BLaER1 (cell line): ENCODE results near the gene SH3YL1.

ENCODE experiments used
- H3K27ac ChIP-seq: shearing (Covaris generic); formaldehyde crosslinking; 2 replicates; pipeline ENCODE4 v1.8.1; 2022
- H3K27me3 ChIP-seq: shearing (Covaris generic); formaldehyde crosslinking; 2 replicates; pipeline ENCODE4 v1.8.1; 2022
- H3K36me3 ChIP-seq: shearing (Covaris generic); formaldehyde crosslinking; 2 replicates; pipeline ENCODE4 v1.8.1; 2022
- H3K4me1 ChIP-seq: shearing (Covaris generic); formaldehyde crosslinking; 2 replicates; pipeline ENCODE4 v1.8.1; 2022
- H3K4me2 ChIP-seq: shearing (Covaris generic); formaldehyde crosslinking; 2 replicates; pipeline ENCODE4 v1.8.1; 2022
- H3K4me3 ChIP-seq: shearing (Covaris generic); formaldehyde crosslinking; 2 replicates; pipeline ENCODE4 v1.8.1; 2022
- H3K9ac ChIP-seq: shearing (Covaris generic); formaldehyde crosslinking; 2 replicates; pipeline ENCODE4 v1.8.1; 2022
- H3K9me3 ChIP-seq: shearing (Covaris generic); formaldehyde crosslinking; 2 replicates; pipeline ENCODE4 v1.8.1; 2022
- H4K20me1 ChIP-seq: shearing (Covaris generic); formaldehyde crosslinking; 2 replicates; pipeline ENCODE4 v1.8.1; 2022
- Cebpa-rat ChIP-seq: shearing (Covaris generic); IDR thresholded peaks from 2 replicates; pipeline ENCODE4 v1.8.1; 2022

Gene SH3YL1

GRCh38 chr2:209470-209869 is 54.4 kb downstream of the SH3YL1 start:
- Histone ChIP-seq H3K4me1 (no peaks in the 10 kb centered on the region), H3K27ac (no peak overlapping the region), H3K36me3 (no peaks in the 10 kb centered on the region), H3K9ac (no peak overlapping the region), H3K4me2 (no peak overlapping the region), H3K4me3 (no peak overlapping the region), H4K20me1 (no peaks in the 10 kb centered on the region), H3K27me3 (no peaks in the 10 kb centered on the region), H3K9me3 (peaks cover 36% of the 10 kb centered on the region)
- TF ChIP-seq Cebpa-rat, result no peak

GRCh38 chr2:208335-208734 is 55.5 kb downstream of the SH3YL1 start:
- no peak for TF ChIP-seq Cebpa-rat
- peaks cover 25% of the 10 kb centered on the region for H3K9me3 ChIP-seq
- H4K20me1 ChIP-seq, result no peaks in the 10 kb centered on the region

GRCh38 chr2:203984-204383 is 59.8 kb downstream of the SH3YL1 start:
- Histone ChIP-seq H3K9me3 (peaks cover 8% of the 10 kb centered on the region; the same call in 1 of the 2 replicates), H3K9ac (no peak overlapping the region), H3K27ac (no peak overlapping the region), H3K36me3 (no peaks in the 10 kb centered on the region), H3K27me3 (no peaks in the 10 kb centered on the region), H4K20me1 (no peaks in the 10 kb centered on the region), H3K4me3 (no peak overlapping the region), H3K4me2 (no peak overlapping the region), H3K4me1 (no peaks in the 10 kb centered on the region)
- no peak for TF ChIP-seq Cebpa-rat

More at GRCh38 chr2:208335-208734, 55.5 kb downstream of the SH3YL1 start:
- Histone ChIP-seq H3K4me2 (no peak overlapping the region), H3K36me3 (no peaks in the 10 kb centered on the region), H3K4me1 (no peaks in the 10 kb centered on the region), H3K27me3 (no peaks in the 10 kb centered on the region), H3K27ac (no peak overlapping the region), H3K4me3 (no peak overlapping the region), H3K9ac (no peak overlapping the region)

- no peaks in the 10 kb centered on the region for H3K36me3 ChIP-seq
- H3K4me3 ChIP-seq, result no peak overlapping the region
- no peaks in the 10 kb centered on the region for H3K27me3 ChIP-seq
These were observed 60.4 kb downstream of the SH3YL1 start for GRCh38 chr2:203401-203800.

GRCh38 chr2:202945-203344 is 60.9 kb downstream of the SH3YL1 start:
- no peak overlapping the region for H3K9ac ChIP-seq
- H3K36me3 ChIP-seq, result no peaks in the 10 kb centered on the region
- H3K4me1 ChIP-seq, result no peaks in the 10 kb centered on the region
- no peaks in the 10 kb centered on the region for H3K27me3 ChIP-seq
- H3K9me3 ChIP-seq, result peaks cover 8% of the 10 kb centered on the region; the same call in 1 of the 2 replicates
- no peak overlapping the region for H3K4me3 ChIP-seq
- no peaks in the 10 kb centered on the region for H4K20me1 ChIP-seq
- no peak overlapping the region for H3K27ac ChIP-seq
- TF ChIP-seq Cebpa-rat, result no peak
- H3K4me2 ChIP-seq, result no peak overlapping the region

More at GRCh38 chr2:203401-203800, 60.4 kb downstream of the SH3YL1 start:
- Histone ChIP-seq H3K4me1 (no peaks in the 10 kb centered on the region), H3K4me2 (no peak overlapping the region), H3K9ac (no peak overlapping the region), H3K27ac (no peak overlapping the region), H3K9me3 (peaks cover 8% of the 10 kb centered on the region; the same call in 1 of the 2 replicates), H4K20me1 (no peaks in the 10 kb centered on the region)
- no peak for TF ChIP-seq Cebpa-rat

- H3K4me2 ChIP-seq, result no peak overlapping the region
These were observed 62.0 kb downstream of the SH3YL1 start for GRCh38 chr2:201648-202433.

GRCh38 chr2:199041-199966 is 64.5 kb downstream of the SH3YL1 start:
- H3K36me3 ChIP-seq, result no peaks in the 10 kb centered on the region
- no peaks in the 10 kb centered on the region for H3K27me3 ChIP-seq
- no peak overlapping the region for H3K4me3 ChIP-seq
- H3K9me3 ChIP-seq, result no peaks in the 10 kb centered on the region
- no peak overlapping the region for H3K9ac ChIP-seq
- TF ChIP-seq Cebpa-rat, result no peak
- no peaks in the 10 kb centered on the region for H4K20me1 ChIP-seq
- H3K27ac ChIP-seq, result no peak overlapping the region
- H3K4me1 ChIP-seq, result no peaks in the 10 kb centered on the region
- H3K4me2 ChIP-seq, result no peak overlapping the region

More at GRCh38 chr2:201648-202433, 62.0 kb downstream of the SH3YL1 start:
- Histone ChIP-seq H3K27ac (no peak overlapping the region), H3K36me3 (no peaks in the 10 kb centered on the region), H4K20me1 (no peaks in the 10 kb centered on the region), H3K9me3 (peaks cover 8% of the 10 kb centered on the region; the same call in 1 of the 2 replicates), H3K27me3 (no peaks in the 10 kb centered on the region), H3K4me3 (no peak overlapping the region), H3K9ac (no peak overlapping the region), H3K4me1 (no peaks in the 10 kb centered on the region)
- no peak for TF ChIP-seq Cebpa-rat

- H3K36me3 ChIP-seq, result no peaks in the 10 kb centered on the region
- no peaks in the 10 kb centered on the region for H3K4me1 ChIP-seq
- no peaks in the 10 kb centered on the region for H3K27me3 ChIP-seq
- H4K20me1 ChIP-seq, result no peaks in the 10 kb centered on the region
- no peak overlapping the region for H3K4me2 ChIP-seq
- peaks cover 4% of the 10 kb centered on the region for H3K9me3 ChIP-seq
- H3K4me3 ChIP-seq, result no peak overlapping the region
- H3K9ac ChIP-seq, result no peak overlapping the region
- H3K27ac ChIP-seq, result no peak overlapping the region
- TF ChIP-seq Cebpa-rat, result no peak
These were observed 67.4 kb downstream of the SH3YL1 start for GRCh38 chr2:196406-196805.

GRCh38 chr2:195932-196331 is 67.9 kb downstream of the SH3YL1 start:
- no peak overlapping the region for H3K9ac ChIP-seq
- no peak for TF ChIP-seq Cebpa-rat
- H3K36me3 ChIP-seq, result no peaks in the 10 kb centered on the region
- H3K9me3 ChIP-seq, result peaks cover 9% of the 10 kb centered on the region
- no peak overlapping the region for H3K4me2 ChIP-seq
- H4K20me1 ChIP-seq, result no peaks in the 10 kb centered on the region
- H3K4me3 ChIP-seq, result no peak overlapping the region
- no peaks in the 10 kb centered on the region for H3K27me3 ChIP-seq
- no peaks in the 10 kb centered on the region for H3K4me1 ChIP-seq
- H3K27ac ChIP-seq, result no peak overlapping the region
